Suprapubic skin (tissue), 4 donors: Measurements from ENCODE around the gene RHOT1.

Source experiments
- POLR2A ChIP-seq, 2 donors: fragments of 450-650 bp; IDR thresholded peaks; one replicate each; pipeline ENCODE4 v1.6.1; 2017; ENCODE audit warnings: antibody characterized with exemption in 2 of 2, mild to moderate bottlenecking in 2 of 2, moderate library complexity in 2 of 2
- POLR2AphosphoS5 ChIP-seq, 3 donors: sonication (generic); formaldehyde crosslinking; IDR thresholded peaks; one replicate each; pipeline ENCODE4 v1.6.1; 2017; ENCODE audit warnings: antibody characterized with exemption in 3 of 3
- TF ChIP-seq, protein P1 (sequence below), 2 donors: fragments of 200-600 bp in 1 of 2; fragments of 450-650 bp in 1 of 2; sonication (generic) in 1 of 2; IDR thresholded peaks; one replicate each; pipeline ENCODE4 v1.5.1; 2016 to 2019; ENCODE audit warnings: antibody characterized with exemption in 2 of 2, mild to moderate bottlenecking in 1 of 2, moderate library complexity in 1 of 2

- TF ChIP-seq, protein P1, sequence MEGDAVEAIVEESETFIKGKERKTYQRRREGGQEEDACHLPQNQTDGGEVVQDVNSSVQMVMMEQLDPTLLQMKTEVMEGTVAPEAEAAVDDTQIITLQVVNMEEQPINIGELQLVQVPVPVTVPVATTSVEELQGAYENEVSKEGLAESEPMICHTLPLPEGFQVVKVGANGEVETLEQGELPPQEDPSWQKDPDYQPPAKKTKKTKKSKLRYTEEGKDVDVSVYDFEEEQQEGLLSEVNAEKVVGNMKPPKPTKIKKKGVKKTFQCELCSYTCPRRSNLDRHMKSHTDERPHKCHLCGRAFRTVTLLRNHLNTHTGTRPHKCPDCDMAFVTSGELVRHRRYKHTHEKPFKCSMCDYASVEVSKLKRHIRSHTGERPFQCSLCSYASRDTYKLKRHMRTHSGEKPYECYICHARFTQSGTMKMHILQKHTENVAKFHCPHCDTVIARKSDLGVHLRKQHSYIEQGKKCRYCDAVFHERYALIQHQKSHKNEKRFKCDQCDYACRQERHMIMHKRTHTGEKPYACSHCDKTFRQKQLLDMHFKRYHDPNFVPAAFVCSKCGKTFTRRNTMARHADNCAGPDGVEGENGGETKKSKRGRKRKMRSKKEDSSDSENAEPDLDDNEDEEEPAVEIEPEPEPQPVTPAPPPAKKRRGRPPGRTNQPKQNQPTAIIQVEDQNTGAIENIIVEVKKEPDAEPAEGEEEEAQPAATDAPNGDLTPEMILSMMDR (IDR thresholded peaks at IDR 0.05) = no peak
- TF ChIP-seq POLR2AphosphoS5 (IDR thresholded peaks at IDR 0.05) = no peak
- no peak for TF ChIP-seq POLR2A (IDR thresholded peaks at IDR 0.05)
These were observed 14.4 kb downstream of the RHOT1 start for GRCh38 chr17:32156656-32157055.
